ENCODE measurements around the gene ZC3H10. TPM values are rescaled to one million over a fixed set of nuclear protein-coding genes. Genes with fewer than 3 reads are reported as not detected.

Gene ZC3H10
- total RNA-seq, 2 experiments from 2014 or later, result 12.6 to 16.5 TPM

- Histone ChIP-seq H3K4me3 (ENCODE audit: low read depth, low read length, poor library complexity, severe bottlenecking) (no peak overlapping the region), H3K4me2 (ENCODE audit: low read length) (no peak overlapping the region), H3K9me3 (ENCODE audit: low read length) (no peaks in the 10 kb centered on the region), H3K27ac (ENCODE audit: low read depth, low read length, poor library complexity, severe bottlenecking) (no peak overlapping the region), H3K4me1 (ENCODE audit: insufficient read depth, low read length, poor library complexity, severe bottlenecking) (peaks cover 28% of the 10 kb centered on the region), H4K20me1 (ENCODE audit: insufficient read depth, low read length) (peaks cover 9% of the 10 kb centered on the region; the same call in 1 of the 2 replicates), H3K36me3 (ENCODE audit: insufficient read depth, low read length) (peaks cover 81% of the 10 kb centered on the region), H2AFZ (ENCODE audit: low read length) (no peak overlapping the region), H3K79me2 (ENCODE audit: insufficient read depth, low read depth, low read length) (peaks cover 29% of the 10 kb centered on the region), H3K9me2 (ENCODE audit: insufficient read depth, low read length) (no peaks in the 10 kb centered on the region)
- CTCF ChIA-PET (ENCODE audit: unreplicated experiment), result interaction anchor here (1.1 kb wide), 1 partner anchor 28 kb away, joined by 5 read pairs; no protein-coding TSS in a partner anchor
- no peak for TF ChIP-seq EZH2phosphoT487 (IDR thresholded peaks at IDR 0.05; ENCODE audit: borderline replicate concordance, low read depth, low read length)
- TF ChIP-seq, protein P1, sequence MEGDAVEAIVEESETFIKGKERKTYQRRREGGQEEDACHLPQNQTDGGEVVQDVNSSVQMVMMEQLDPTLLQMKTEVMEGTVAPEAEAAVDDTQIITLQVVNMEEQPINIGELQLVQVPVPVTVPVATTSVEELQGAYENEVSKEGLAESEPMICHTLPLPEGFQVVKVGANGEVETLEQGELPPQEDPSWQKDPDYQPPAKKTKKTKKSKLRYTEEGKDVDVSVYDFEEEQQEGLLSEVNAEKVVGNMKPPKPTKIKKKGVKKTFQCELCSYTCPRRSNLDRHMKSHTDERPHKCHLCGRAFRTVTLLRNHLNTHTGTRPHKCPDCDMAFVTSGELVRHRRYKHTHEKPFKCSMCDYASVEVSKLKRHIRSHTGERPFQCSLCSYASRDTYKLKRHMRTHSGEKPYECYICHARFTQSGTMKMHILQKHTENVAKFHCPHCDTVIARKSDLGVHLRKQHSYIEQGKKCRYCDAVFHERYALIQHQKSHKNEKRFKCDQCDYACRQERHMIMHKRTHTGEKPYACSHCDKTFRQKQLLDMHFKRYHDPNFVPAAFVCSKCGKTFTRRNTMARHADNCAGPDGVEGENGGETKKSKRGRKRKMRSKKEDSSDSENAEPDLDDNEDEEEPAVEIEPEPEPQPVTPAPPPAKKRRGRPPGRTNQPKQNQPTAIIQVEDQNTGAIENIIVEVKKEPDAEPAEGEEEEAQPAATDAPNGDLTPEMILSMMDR (conservative IDR thresholded peaks at IDR 0.05; ENCODE audit: low read length), result no peak
- DNase-seq (ENCODE audit: low spot score), result no peak
- POLR2A ChIA-PET, result interaction anchor here (1.3 to 1.9 kb wide), 2 partner anchors 27 to 45 kb away, joined by 3 to 4 read pairs; no protein-coding TSS in a partner anchor
- intact Hi-C loops (cut with micrococcal nuclease; ENCODE audit: unreplicated experiment), result no loop called here
- no TSS peak for BruUV-seq (replicated peaks)
Observed at GRCh38 chr12:56161690-56162351, 43.8 kb downstream of the ZC3H10 start.

GRCh38 chr12:56162468-56163290 lies 44.6 kb downstream of the ZC3H10 start:
- TSS peak; percentile 80 for BruUV-seq (replicated peaks)
- CTCF ChIA-PET (ENCODE audit: unreplicated experiment), result no interaction called here
- no peak for DNase-seq (ENCODE audit: low spot score)
- Histone ChIP-seq H3K9me2 (ENCODE audit: insufficient read depth, low read length) (no peaks in the 10 kb centered on the region), H2AFZ (ENCODE audit: low read length) (no peak overlapping the region), H3K79me2 (ENCODE audit: insufficient read depth, low read depth, low read length) (peaks cover 26% of the 10 kb centered on the region), H3K4me1 (ENCODE audit: insufficient read depth, low read length, poor library complexity, severe bottlenecking) (peaks cover 22% of the 10 kb centered on the region), H3K4me2 (ENCODE audit: low read length) (no peak overlapping the region), H3K27ac (ENCODE audit: low read depth, low read length, poor library complexity, severe bottlenecking) (no peak overlapping the region), H3K36me3 (ENCODE audit: insufficient read depth, low read length) (peaks cover 86% of the 10 kb centered on the region), H3K4me3 (ENCODE audit: low read depth, low read length, poor library complexity, severe bottlenecking) (no peak overlapping the region), H4K20me1 (ENCODE audit: insufficient read depth, low read length) (peaks cover 9% of the 10 kb centered on the region; the same call in 1 of the 2 replicates), H3K9me3 (ENCODE audit: low read length) (no peaks in the 10 kb centered on the region)
- intact Hi-C loops (cut with micrococcal nuclease; ENCODE audit: unreplicated experiment), result no loop called here
- TF ChIP-seq EZH2phosphoT487 (IDR thresholded peaks at IDR 0.05; ENCODE audit: borderline replicate concordance, low read depth, low read length), result no peak
- TF ChIP-seq, protein P1 (conservative IDR thresholded peaks at IDR 0.05; ENCODE audit: low read length), result no peak
- POLR2A ChIA-PET, result interaction anchor here (0.7 to 1.9 kb wide), 5 partner anchors 25 to 45 kb away, joined by 3 to 8 read pairs (median 4); partner anchors contain the start of gene ESYT1

Measured in OCI-LY7 (cell line).